Measurements from ENCODE around the gene ASMTL.

ASMTL gene

GRCh38 chrX:1442724-1443367 is 9.9 kb downstream of the ASMTL start:
- ChIA-PET POLR2A (no interaction called here), CTCF (no interaction called here)
- no peak for TF ChIP-seq CTCF (IDR thresholded peaks at IDR 0.05; ENCODE audit: insufficient read depth, low read length, missing control alignments)
- no peak overlapping the region for H3K4me3 ChIP-seq (ENCODE audit: low read depth, low read length)
- no peak for DNase-seq (ENCODE audit: low read depth, low spot score)

DNA sequence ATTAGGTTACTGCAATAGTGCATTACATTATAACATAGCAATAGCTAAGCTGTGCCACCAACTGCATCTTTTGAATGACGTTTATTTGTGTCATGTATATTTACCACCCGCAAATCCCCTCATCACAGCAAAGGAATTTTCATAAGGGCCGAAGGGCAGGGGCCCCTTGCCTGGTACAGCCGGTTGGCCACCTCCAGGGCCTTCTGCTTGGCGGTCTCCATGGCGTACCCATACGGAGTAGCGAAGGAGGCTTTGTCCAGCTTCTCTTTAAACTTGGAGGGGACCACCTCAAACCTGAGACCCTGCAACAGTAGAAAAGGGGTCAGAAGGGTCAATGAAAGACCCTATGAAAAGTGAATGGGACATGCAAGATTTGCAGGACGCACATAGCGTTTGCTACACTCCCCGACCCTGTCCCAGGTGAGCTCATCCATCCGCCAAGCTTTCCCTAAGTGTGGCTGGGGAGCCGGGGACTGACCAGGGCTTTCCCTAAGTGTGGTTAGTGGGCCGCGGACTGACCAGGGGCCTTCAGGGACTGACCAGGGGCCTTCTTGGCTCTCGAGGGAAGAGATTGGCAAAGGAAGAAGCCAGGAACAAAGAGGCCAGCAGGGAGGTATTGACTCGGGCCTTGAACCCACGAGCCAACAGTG is 10.6 kb downstream of the ASMTL start:
- no peak for TF ChIP-seq CTCF (IDR thresholded peaks at IDR 0.05; ENCODE audit: insufficient read depth, low read length, missing control alignments)
- no peak for DNase-seq (ENCODE audit: low read depth, low spot score)
- POLR2A ChIA-PET = no interaction called here
- no peak overlapping the region for H3K4me3 ChIP-seq (ENCODE audit: low read depth, low read length)
- CTCF ChIA-PET = no interaction called here

- CTCF ChIA-PET = no interaction called here
- no peak for TF ChIP-seq CTCF (IDR thresholded peaks at IDR 0.05; ENCODE audit: insufficient read depth, low read length, missing control alignments)
Observed at GRCh38 chrX:1440506-1440905, 12.2 kb downstream of the ASMTL start.

DNA sequence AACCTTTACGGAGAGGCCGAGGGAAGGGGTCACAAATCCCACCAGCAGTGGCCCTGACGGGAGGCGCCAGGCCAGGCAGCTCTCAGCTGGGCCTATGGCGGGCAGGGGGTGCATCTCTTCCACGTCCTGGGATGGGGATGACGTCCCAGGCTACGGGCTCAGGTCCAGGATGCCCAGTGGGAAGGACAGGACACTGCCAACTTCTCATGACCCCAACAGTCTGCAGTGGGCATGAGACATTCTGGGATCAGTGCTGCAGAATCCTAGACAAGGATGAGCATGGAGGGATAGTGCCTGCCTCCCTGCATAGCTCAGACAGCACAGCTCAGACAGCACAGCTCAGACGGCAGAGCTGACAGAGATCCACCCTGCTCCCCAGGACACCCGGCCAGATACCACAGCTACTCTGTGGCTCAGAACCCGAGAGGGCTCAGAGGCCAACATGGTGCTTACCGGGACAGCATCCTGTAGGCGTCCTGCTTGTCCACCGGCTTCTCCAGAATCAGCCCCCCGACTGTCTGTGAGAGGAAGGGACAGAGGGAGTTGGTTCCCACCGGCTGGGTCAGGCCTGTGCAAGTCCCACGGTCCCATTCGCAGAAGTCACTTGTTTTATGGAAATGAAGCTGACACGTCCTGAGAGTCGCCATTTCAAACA is 17.3 kb downstream of the ASMTL start:
- no peak overlapping the region for H3K4me3 ChIP-seq (ENCODE audit: low read depth, low read length)
- TF ChIP-seq CTCF (IDR thresholded peaks at IDR 0.05; ENCODE audit: insufficient read depth, low read length, missing control alignments) = no peak
- CTCF ChIA-PET = no interaction called here
- POLR2A ChIA-PET = no interaction called here
- no peak for DNase-seq (ENCODE audit: low read depth, low spot score)

More at GRCh38 chrX:1440506-1440905, 12.2 kb downstream of the ASMTL start:
- no peak overlapping the region for H3K4me3 ChIP-seq (ENCODE audit: low read depth, low read length)
- DNase-seq (ENCODE audit: low read depth, low spot score) = no peak
- POLR2A ChIA-PET = no interaction called here

DNA sequence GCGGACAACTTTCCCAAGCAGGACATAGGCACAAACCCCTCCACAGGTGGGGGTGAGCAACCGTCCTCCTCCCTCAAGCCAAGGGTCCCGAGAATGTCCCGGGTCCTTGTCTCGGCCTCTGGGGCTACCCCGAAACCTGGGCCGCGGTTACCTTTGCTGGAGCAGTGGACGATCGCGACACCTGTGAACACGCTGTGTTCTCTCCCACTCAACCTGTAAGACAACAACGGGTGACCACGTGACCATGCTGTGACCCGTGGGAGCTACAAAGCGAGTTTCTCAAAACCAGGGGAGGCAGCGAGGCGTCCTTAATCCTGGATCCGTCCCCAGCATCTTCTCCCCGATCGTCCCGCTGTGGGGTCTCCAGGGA is 17.9 kb downstream of the ASMTL start:
- TF ChIP-seq CTCF (IDR thresholded peaks at IDR 0.05; ENCODE audit: insufficient read depth, low read length, missing control alignments) = no peak
- no peak for DNase-seq (ENCODE audit: low read depth, low spot score)
- no peak overlapping the region for H3K4me3 ChIP-seq (ENCODE audit: low read depth, low read length)
- ChIA-PET POLR2A (no interaction called here), CTCF (no interaction called here)

DNA sequence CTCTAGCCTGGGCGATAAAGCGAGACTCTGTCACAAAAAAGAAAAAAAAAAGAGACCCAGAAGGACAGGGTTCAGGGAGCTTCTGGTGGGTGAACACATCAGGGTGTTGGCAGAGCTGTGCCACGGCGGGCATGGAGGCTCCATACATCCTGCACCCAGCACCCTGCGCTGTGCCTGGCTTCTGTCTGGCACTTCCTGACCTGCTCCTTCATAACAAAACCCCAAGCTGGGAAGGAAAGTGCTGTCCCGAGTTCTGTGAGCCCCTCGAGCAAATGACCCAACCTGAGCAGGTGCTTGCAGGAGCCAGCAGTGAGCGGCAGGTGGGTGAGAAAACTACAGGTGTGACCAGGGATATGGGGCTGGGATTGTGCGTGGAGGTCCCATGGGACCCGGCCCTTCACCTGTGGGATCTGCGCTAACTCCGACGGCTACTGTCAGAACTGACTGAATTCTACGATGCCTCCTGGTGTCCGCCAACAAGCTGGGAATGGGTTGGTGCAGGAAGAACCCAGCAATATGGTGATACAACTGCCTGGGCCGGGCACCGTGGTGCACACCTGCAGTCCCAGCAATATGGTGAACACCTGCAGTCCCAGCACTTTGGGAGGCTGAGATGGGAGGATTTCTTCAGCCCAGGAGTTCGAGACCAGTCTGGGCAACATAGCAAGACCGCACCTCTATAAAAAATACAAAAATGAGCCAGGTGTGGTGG is 18.9 kb downstream of the ASMTL start:
- ChIA-PET CTCF (no interaction called here), POLR2A (no interaction called here)
- DNase-seq (ENCODE audit: low read depth, low spot score) = no peak
- no peak for TF ChIP-seq CTCF (IDR thresholded peaks at IDR 0.05; ENCODE audit: insufficient read depth, low read length, missing control alignments)
- H3K4me3 ChIP-seq (ENCODE audit: low read depth, low read length) = no peak overlapping the region

Data from AG04449 (cell line).